Thyroid gland (tissue), 4 donors: ENCODE results near the gene KLHL25.

Experiments used
- POLR2A ChIP-seq, 2 donors: fragments of 450-650 bp; IDR thresholded peaks; one replicate each; pipeline ENCODE4 v1.6.1; 2017; ENCODE audit warnings: antibody characterized with exemption in 2 of 2, mild to moderate bottlenecking in 2 of 2, moderate library complexity in 1 of 2
- TF ChIP-seq, protein P1 (sequence below), 6 experiments: fragments of 200-600 bp in 3 of 6; fragments of 450-650 bp in 3 of 6; sonication (generic) in 3 of 6; IDR thresholded peaks; one replicate each; pipeline ENCODE4 v1.5.1; 2016 to 2019; ENCODE audit warnings: antibody characterized with exemption in 6 of 6, mild to moderate bottlenecking in 2 of 6, inconsistent platforms in 1 of 6, moderate library complexity in 1 of 6

DNA sequence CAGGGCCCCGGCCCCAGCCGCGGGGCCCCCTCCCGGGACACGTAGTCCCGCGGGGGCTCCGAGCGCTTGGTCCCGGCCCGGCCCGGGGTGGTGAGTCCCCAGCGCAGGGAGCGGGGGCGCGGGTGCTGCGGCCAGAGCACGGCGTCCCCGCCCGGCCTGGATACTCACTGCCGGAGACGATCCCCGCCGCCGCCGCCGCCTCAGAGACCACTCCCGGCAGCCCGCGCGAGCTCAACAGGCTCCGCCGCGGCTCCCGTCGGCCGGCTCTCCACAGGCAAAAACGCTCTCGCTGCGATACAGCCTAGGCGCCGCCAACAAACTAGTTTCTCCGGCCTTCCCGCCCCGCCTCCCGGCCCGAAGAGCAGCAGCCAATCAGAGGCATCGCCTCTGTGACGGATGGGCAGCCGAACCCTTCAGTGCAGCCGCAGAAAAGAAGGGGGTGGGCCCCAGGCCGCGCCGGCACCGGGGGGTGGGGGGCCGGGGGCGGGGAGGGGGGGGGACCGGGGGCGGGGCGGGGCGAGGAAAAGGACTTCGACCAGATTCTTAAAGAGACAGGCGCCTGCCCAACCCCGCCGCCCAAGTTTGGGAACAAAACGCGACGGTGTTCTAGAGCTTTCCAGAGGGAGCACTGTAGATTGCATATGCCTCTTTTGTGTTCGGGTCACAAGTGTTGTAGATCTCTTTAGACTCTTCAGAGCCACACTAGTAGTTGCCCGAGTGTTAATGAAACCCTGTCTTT lies at the start of gene KLHL25:
- TF ChIP-seq POLR2A (IDR thresholded peaks at IDR 0.05) = peak; percentile 27 to 96
- TF ChIP-seq, protein P1, sequence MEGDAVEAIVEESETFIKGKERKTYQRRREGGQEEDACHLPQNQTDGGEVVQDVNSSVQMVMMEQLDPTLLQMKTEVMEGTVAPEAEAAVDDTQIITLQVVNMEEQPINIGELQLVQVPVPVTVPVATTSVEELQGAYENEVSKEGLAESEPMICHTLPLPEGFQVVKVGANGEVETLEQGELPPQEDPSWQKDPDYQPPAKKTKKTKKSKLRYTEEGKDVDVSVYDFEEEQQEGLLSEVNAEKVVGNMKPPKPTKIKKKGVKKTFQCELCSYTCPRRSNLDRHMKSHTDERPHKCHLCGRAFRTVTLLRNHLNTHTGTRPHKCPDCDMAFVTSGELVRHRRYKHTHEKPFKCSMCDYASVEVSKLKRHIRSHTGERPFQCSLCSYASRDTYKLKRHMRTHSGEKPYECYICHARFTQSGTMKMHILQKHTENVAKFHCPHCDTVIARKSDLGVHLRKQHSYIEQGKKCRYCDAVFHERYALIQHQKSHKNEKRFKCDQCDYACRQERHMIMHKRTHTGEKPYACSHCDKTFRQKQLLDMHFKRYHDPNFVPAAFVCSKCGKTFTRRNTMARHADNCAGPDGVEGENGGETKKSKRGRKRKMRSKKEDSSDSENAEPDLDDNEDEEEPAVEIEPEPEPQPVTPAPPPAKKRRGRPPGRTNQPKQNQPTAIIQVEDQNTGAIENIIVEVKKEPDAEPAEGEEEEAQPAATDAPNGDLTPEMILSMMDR (IDR thresholded peaks at IDR 0.05) = no peak
